Measurements from ENCODE around the gene HJURP. TPM values are rescaled to one million over a fixed set of nuclear protein-coding genes. Genes with fewer than 3 reads are reported as not detected.
A peak's percentile ranks its signal among the peaks of the same experiment; 100 is the strongest.

The HJURP gene
- total RNA-seq, 3 donors from 2014 or later (not counting 1 experiment from before 2014, with no cell fraction given) = 0.87 to 3.2 (median 1.5) TPM

GRCh38 chr2:233856184-233856583 is 1.8 kb upstream of the HJURP start:
- Mint-ChIP-seq H3K36me3 (no peaks in the 10 kb centered on the region), H3K27me3 (ENCODE audit: low read depth in 2 of 2) (no peaks in the 10 kb centered on the region), H3K4me3 (peak overlapping the region; percentile 41), H3K9me3 (no peaks in the 10 kb centered on the region), H3K27ac (peak overlapping the region in 1 of 2 donors; percentile 13), H3K4me1 (peaks cover 20 to 26% of the 10 kb centered on the region in 2 donors)
- no peaks in the 10 kb centered on the region for H3K36me3 ChIP-seq (ENCODE audit: control insufficient read depth, insufficient read depth, low read length)
- H3K27ac ChIP-seq (ENCODE audit: low read length) = no peak overlapping the region
- TF ChIP-seq CTCF (IDR thresholded peaks at IDR 0.05) = no peak
- no peak overlapping the region for H3K4me3 ChIP-seq (ENCODE audit: low read length)
- DNase-seq = no peak
- no peak for ATAC-seq
- intact Hi-C loops (cut with micrococcal nuclease) = loop anchor here (5.0 kb wide), 1 partner anchor 646 kb away; no protein-coding TSS in a partner anchor
- 95% methylated on average over 5 of the region's 5 CpGs for WGBS (ENCODE audit: insufficient coverage)
- peaks cover 19% of the 10 kb centered on the region for H3K4me1 ChIP-seq (ENCODE audit: control insufficient read depth, insufficient read depth, low read length)
- H3K27me3 ChIP-seq (ENCODE audit: control insufficient read depth, insufficient read depth, low read length) = no peaks in the 10 kb centered on the region
- no peaks in the 10 kb centered on the region for H3K9me3 ChIP-seq (ENCODE audit: control insufficient read depth, insufficient read depth, low read length)

GRCh38 chr2:233855345-233855744 is 1.0 kb upstream of the HJURP start:
- no peak for ATAC-seq
- intact Hi-C loops (cut with micrococcal nuclease) = loop anchor here (5.0 kb wide), 1 partner anchor 647 kb away; no protein-coding TSS in a partner anchor
- no peak for TF ChIP-seq CTCF (IDR thresholded peaks at IDR 0.05)
- no peaks in the 10 kb centered on the region for H3K27me3 ChIP-seq (ENCODE audit: control insufficient read depth, insufficient read depth, low read length)
- no peak overlapping the region for H3K27ac ChIP-seq (ENCODE audit: low read length)
- 96% methylated on average over 5 of the region's 5 CpGs for WGBS (ENCODE audit: insufficient coverage)
- DNase-seq = no peak
- Mint-ChIP-seq H3K27ac (peak overlapping the region in 1 of 2 donors; percentile 13), H3K27me3 (ENCODE audit: low read depth in 2 of 2) (no peaks in the 10 kb centered on the region), H3K4me1 (peaks cover 20 to 26% of the 10 kb centered on the region in 2 donors), H3K9me3 (no peaks in the 10 kb centered on the region), H3K36me3 (no peaks in the 10 kb centered on the region), H3K4me3 (peak overlapping the region; percentile 93)
- no peaks in the 10 kb centered on the region for H3K9me3 ChIP-seq (ENCODE audit: control insufficient read depth, insufficient read depth, low read length)
- H3K4me1 ChIP-seq (ENCODE audit: control insufficient read depth, insufficient read depth, low read length) = peaks cover 19% of the 10 kb centered on the region
- no peaks in the 10 kb centered on the region for H3K36me3 ChIP-seq (ENCODE audit: control insufficient read depth, insufficient read depth, low read length)
- H3K4me3 ChIP-seq (ENCODE audit: low read length) = no peak overlapping the region

GRCh38 chr2:233853883-233854240 is 473 bp downstream of the HJURP start:
- ATAC-seq = no peak
- intact Hi-C loops (cut with micrococcal nuclease) = no loop called here
- no peaks in the 10 kb centered on the region for H3K36me3 ChIP-seq (ENCODE audit: control insufficient read depth, insufficient read depth, low read length)

More at GRCh38 chr2:233853883-233854240, 473 bp downstream of the HJURP start:
- peak overlapping the region; percentile 93 for H3K4me3 Mint-ChIP-seq
- no peak for DNase-seq
- peaks cover 20 to 26% of the 10 kb centered on the region in 2 donors for H3K4me1 Mint-ChIP-seq
- H3K4me3 ChIP-seq (ENCODE audit: low read length) = peak overlapping the region; percentile 82
- H3K27me3 Mint-ChIP-seq (ENCODE audit: low read depth in 2 of 2) = no peaks in the 10 kb centered on the region
- no peak for TF ChIP-seq CTCF (IDR thresholded peaks at IDR 0.05)
- H3K27ac ChIP-seq (ENCODE audit: low read length) = no peak overlapping the region
- H3K27me3 ChIP-seq (ENCODE audit: control insufficient read depth, insufficient read depth, low read length) = no peaks in the 10 kb centered on the region
- no peaks in the 10 kb centered on the region for H3K9me3 ChIP-seq (ENCODE audit: control insufficient read depth, insufficient read depth, low read length)
- peaks cover 19% of the 10 kb centered on the region for H3K4me1 ChIP-seq (ENCODE audit: control insufficient read depth, insufficient read depth, low read length)
- H3K36me3 Mint-ChIP-seq = no peaks in the 10 kb centered on the region
- no peaks in the 10 kb centered on the region for H3K9me3 Mint-ChIP-seq
- H3K27ac Mint-ChIP-seq = peak overlapping the region; percentile 83 to 90
- under 1% methylated on average over 25 of the region's 25 CpGs for WGBS (ENCODE audit: insufficient coverage)

Measured in natural killer cell (primary cell).